ENCODE measurements around the gene ZNF304.

GRCh38 chr19:57314146-57314545 is 36.9 kb upstream of the ZNF304 start:
- TF ChIP-seq PML (IDR thresholded peaks at IDR 0.05; ENCODE audit: low read length), result no peak
- no peak for TF ChIP-seq ZNF174 (CRISPR knock-in tag; IDR thresholded peaks at IDR 0.05)
- TF ChIP-seq RFX1 (IDR thresholded peaks at IDR 0.05), result no peak
- TF ChIP-seq CHD1 (IDR thresholded peaks at IDR 0.05; ENCODE audit: low read length), result no peak
- TF ChIP-seq YY1 (IDR thresholded peaks at IDR 0.05; ENCODE audit: borderline replicate concordance in 1 of 3, control insufficient read depth in 1 of 3, extremely low read depth in 1 of 3, insufficient read depth in 3 of 3, insufficient read length in 1 of 3, insufficient replicate concordance in 2 of 3, low read depth in 1 of 3, low read length in 2 of 3), result no peak
- TF ChIP-seq CTCF (IDR thresholded peaks at IDR 0.05 in 2 of 3, conservative IDR thresholded peaks at IDR 0.05 in 1 of 3; ENCODE audit: insufficient read depth in 2 of 3, low read depth in 1 of 3, low read length in 3 of 3), result no peak
- TF ChIP-seq ZBTB2 (IDR thresholded peaks at IDR 0.05), result no peak
- no peak for TF ChIP-seq ZNF436 (CRISPR knock-in tag; IDR thresholded peaks at IDR 0.05)
- TF ChIP-seq FUS (optimal IDR thresholded peaks at IDR 0.05; ENCODE audit: low read depth, low read length), result no peak
- TF ChIP-seq ELF4 (CRISPR knock-in tag; IDR thresholded peaks at IDR 0.05), result no peak
- TF ChIP-seq NBN (IDR thresholded peaks at IDR 0.05; ENCODE audit: low read depth), result no peak
